ENCODE measurements around the gene BBLN.

DNA sequence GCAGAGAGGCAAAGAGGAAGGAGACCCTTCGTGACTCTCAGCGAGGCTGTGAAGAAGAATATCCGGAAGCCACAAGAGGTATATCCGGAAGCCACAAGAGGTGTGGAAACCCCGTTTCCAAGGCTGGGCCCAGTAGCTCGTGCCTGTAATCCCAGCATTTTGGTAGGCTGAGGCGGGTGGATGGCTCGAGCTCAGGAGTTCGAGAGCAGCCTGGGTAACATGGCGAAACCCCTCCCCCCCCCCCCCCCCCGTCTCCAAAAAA is 612 bp upstream of the BBLN start:
- no peak for TF ChIP-seq SIN3A (IDR thresholded peaks at IDR 0.05; ENCODE audit: borderline replicate concordance, insufficient read depth, low read length)
- TF ChIP-seq POLR2AphosphoS5 (IDR thresholded peaks at IDR 0.05; ENCODE audit: low read depth, low read length): no peak
- no peak for TF ChIP-seq TAF1 (IDR thresholded peaks at IDR 0.05; ENCODE audit: borderline replicate concordance, insufficient read depth, low read length)

Measured in PFSK-1 (cell line).